GM12891 (cell line): Measurements from ENCODE around the gene ITGA2B.

Source experiments
- PAX5 ChIP-seq: IDR thresholded peaks from 2 replicates; pipeline ENCODE4 v1.6.1; 2011; ENCODE audit warnings: low read length, moderate library complexity, mild to moderate bottlenecking; ENCODE audit not compliant: insufficient read depth, severe bottlenecking
- POLR2A ChIP-seq: IDR thresholded peaks from 2 replicates; pipeline ENCODE4 v1.6.1; 2011; ENCODE audit warnings: low read depth, low read length, control low read depth
- POLR2AphosphoS5 ChIP-seq: IDR thresholded peaks from 2 replicates; pipeline ENCODE4 v1.6.1; 2011; ENCODE audit warnings: low read depth, low read length, control low read depth
- TAF1 ChIP-seq: IDR thresholded peaks from 2 replicates; pipeline ENCODE4 v1.6.1; 2011; ENCODE audit warnings: low read depth, low read length, control low read depth

- TF ChIP-seq POLR2AphosphoS5, result no peak
- TF ChIP-seq POLR2A, result no peak
- no peak for TF ChIP-seq PAX5
- no peak for TF ChIP-seq TAF1
Measured at GRCh38 chr17:44354582-44355561, 34.6 kb downstream of the ITGA2B start.
